Smooth muscle cell (in vitro differentiated cells): ENCODE data around the gene PHF21A. TPM values are rescaled to one million over a fixed set of nuclear protein-coding genes. Genes with fewer than 3 reads are reported as not detected.

Experiments used
- DNase-seq: peaks from one replicate; lab custom pipeline; 2025; ENCODE audit not compliant: unreplicated experiment; lab: John Stamatoyannopoulos, UW
- H2AFZ ChIP-seq: fragments of 200-600 bp; sonication (generic); 2 replicates; pipeline ENCODE4 v1.6.0; 2016; ENCODE audit warnings: antibody characterized with exemption, low read depth, mild to moderate bottlenecking
- H3F3A ChIP-seq: fragments of 200-600 bp; sonication (generic); 2 replicates; pipeline ENCODE4 v1.6.0; 2017; ENCODE audit warnings: antibody characterized with exemption, low read depth
- H3K27ac ChIP-seq: fragments of 200-600 bp; sonication (generic); 2 replicates; pipeline ENCODE4 v1.5.1; 2016; ENCODE audit warnings: low read depth, mild to moderate bottlenecking
- H3K27me3 ChIP-seq: fragments of 200-600 bp; sonication (generic); 2 replicates; pipeline ENCODE4 v1.6.1; 2016; ENCODE audit warnings: low read depth, mild to moderate bottlenecking
- H3K36me3 ChIP-seq: fragments of 200-600 bp; sonication (generic); 2 replicates; pipeline ENCODE4 v1.5.1; 2016; ENCODE audit warnings: low read depth
- H3K4me1 ChIP-seq: fragments of 200-600 bp; sonication (generic); 2 replicates; pipeline ENCODE4 v1.5.1; 2016; ENCODE audit warnings: low read depth
- H3K4me2 ChIP-seq: fragments of 200-600 bp; sonication (generic); 2 replicates; pipeline ENCODE4 v1.6.0; 2016; ENCODE audit warnings: mild to moderate bottlenecking
- H3K4me3 ChIP-seq: fragments of 200-600 bp; sonication (generic); 2 replicates; pipeline ENCODE4 v1.5.1; 2016; ENCODE audit warnings: mild to moderate bottlenecking
- H3K79me2 ChIP-seq: fragments of 200-600 bp; sonication (generic); 2 replicates; pipeline ENCODE4 v1.6.0; 2016; ENCODE audit warnings: low read depth, mild to moderate bottlenecking
- H3K9ac ChIP-seq: fragments of 200-600 bp; sonication (generic); 2 replicates; pipeline ENCODE4 v1.6.0; 2016; ENCODE audit warnings: low read depth
- H3K9me3 ChIP-seq: fragments of 200-600 bp; sonication (generic); replicated peaks from 2 replicates; pipeline ENCODE4 v1.5.1; 2016; ENCODE audit warnings: low read depth
- H4K20me1 ChIP-seq: fragments of 200-600 bp; sonication (generic); 2 replicates; pipeline ENCODE4 v1.6.0; 2016; ENCODE audit warnings: low read depth
- whole genome bisulfite sequencing: methylation state at CpG from one replicate; pipeline ENCODE4 v1.1.7; 2016; ENCODE audit warnings: low lambda C conversion rate; 5-methylcytosine and 5-hydroxymethylcytosine counted together
- polyA plus RNA-seq: library from polyadenylated mRNA; unstranded; fragments of >200 nt; fragmentation: Nextera tagmentation; extraction: Ambion mirVana; gene quantifications from 2 replicates; pipeline ENCODE4 v1.2.1, GENCODE V29; 2016
- total RNA-seq: library from RNA; depleted of rRNA; stranded (reverse); fragments of >200 nt; gene quantifications from 2 replicates; pipeline ENCODE4 v1.2.3, GENCODE V29; 2014
- TF ChIP-seq, protein P1 (sequence below): fragments of 200-600 bp; sonication (generic); IDR thresholded peaks from 2 replicates; pipeline ENCODE4 v1.5.1; 2017; ENCODE audit warnings: borderline replicate concordance, mild to moderate bottlenecking, antibody characterized with exemption; ENCODE audit not compliant: insufficient read depth, poor library complexity, severe bottlenecking

Gene PHF21A
- total and polyA plus RNA-seq, 2 experiments from 2014 or later: 26.1 to 28.7 TPM

DNA sequence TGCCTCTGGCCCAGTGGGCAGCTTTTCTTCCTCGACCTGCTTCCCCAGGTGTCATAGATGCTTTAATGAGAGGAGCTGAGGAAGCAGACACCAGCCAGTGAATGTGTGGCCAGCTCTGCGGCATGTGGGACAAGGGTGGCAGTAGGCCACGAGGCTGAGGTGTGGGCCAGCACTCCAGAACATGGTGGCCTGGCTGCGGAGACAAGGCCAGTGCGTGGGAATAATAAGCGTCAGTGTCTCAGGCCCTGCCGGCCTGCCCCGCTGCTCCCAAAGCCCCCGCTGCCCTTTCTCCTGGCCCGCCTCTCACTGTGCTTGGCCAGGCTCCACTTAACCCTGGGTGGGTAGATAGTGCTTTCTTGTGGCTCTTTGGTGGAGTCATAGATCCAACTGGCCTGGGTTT, 233.7 kb downstream of the PHF21A start:
- peaks cover 12% of the 10 kb centered on the region for H3K27me3 ChIP-seq
- no peak overlapping the region for H3K9ac ChIP-seq
- no peaks in the 10 kb centered on the region for H3K9me3 ChIP-seq
- no peaks in the 10 kb centered on the region for H3F3A ChIP-seq
- H2AFZ ChIP-seq: no peak overlapping the region
- no peak overlapping the region for H3K27ac ChIP-seq
- DNase-seq: no peak
- no peak overlapping the region for H3K4me3 ChIP-seq
- H4K20me1 ChIP-seq: peaks cover 25% of the 10 kb centered on the region
- no peaks in the 10 kb centered on the region for H3K36me3 ChIP-seq
- 91% methylated on average over 8 of the region's 10 CpGs for WGBS
- no peaks in the 10 kb centered on the region for H3K4me1 ChIP-seq
- H3K4me2 ChIP-seq: no peak overlapping the region
- TF ChIP-seq, protein P1, sequence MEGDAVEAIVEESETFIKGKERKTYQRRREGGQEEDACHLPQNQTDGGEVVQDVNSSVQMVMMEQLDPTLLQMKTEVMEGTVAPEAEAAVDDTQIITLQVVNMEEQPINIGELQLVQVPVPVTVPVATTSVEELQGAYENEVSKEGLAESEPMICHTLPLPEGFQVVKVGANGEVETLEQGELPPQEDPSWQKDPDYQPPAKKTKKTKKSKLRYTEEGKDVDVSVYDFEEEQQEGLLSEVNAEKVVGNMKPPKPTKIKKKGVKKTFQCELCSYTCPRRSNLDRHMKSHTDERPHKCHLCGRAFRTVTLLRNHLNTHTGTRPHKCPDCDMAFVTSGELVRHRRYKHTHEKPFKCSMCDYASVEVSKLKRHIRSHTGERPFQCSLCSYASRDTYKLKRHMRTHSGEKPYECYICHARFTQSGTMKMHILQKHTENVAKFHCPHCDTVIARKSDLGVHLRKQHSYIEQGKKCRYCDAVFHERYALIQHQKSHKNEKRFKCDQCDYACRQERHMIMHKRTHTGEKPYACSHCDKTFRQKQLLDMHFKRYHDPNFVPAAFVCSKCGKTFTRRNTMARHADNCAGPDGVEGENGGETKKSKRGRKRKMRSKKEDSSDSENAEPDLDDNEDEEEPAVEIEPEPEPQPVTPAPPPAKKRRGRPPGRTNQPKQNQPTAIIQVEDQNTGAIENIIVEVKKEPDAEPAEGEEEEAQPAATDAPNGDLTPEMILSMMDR: no peak
- H3K79me2 ChIP-seq: no peaks in the 10 kb centered on the region

DNA sequence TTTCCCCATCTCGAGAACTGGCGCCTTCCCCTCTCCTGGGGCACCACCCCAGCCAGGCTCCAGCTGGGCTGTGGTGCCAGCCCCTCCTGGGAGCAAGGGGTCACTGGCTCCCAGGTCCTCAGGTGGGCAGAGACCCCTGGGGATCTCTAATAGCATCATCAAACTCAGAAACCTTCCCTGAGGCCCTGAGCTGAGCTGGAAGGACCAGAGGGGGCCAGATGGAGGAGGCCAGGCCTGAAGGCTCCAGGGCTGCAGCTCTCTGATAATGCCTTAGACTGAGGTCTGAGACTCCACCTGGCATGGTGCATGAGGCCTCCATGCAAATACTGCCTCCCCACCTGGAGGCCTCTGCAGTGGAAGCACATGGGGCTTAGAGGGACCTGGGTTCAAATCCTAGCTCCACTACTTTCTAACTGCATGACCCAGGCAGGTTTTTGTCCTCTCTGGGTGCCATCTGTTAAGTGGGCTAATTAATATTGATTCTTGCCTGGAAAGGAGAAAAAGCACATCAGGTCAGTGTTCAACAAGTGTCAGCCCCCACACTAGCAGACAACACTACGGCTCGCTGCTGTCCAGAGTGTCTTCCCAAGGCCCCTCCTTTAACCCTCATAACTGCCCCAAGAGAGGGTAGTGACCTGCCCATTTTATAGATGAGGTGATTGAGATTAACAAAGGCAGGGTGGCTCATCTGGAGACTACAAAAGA, 234.3 kb downstream of the PHF21A start:
- Histone ChIP-seq H3K27me3 (peaks cover 12% of the 10 kb centered on the region), H3K9me3 (no peaks in the 10 kb centered on the region), H3K27ac (no peak overlapping the region), H3K9ac (no peak overlapping the region), H3K4me2 (no peak overlapping the region), H3K36me3 (no peaks in the 10 kb centered on the region), H3K4me1 (no peaks in the 10 kb centered on the region), H3F3A (no peaks in the 10 kb centered on the region), H3K79me2 (no peaks in the 10 kb centered on the region), H4K20me1 (peaks cover 31% of the 10 kb centered on the region), H2AFZ (no peak overlapping the region), H3K4me3 (no peak overlapping the region)
- no peak for DNase-seq
- 97% methylated on average over 4 of the region's 4 CpGs for WGBS
- TF ChIP-seq, protein P1: no peak

DNA sequence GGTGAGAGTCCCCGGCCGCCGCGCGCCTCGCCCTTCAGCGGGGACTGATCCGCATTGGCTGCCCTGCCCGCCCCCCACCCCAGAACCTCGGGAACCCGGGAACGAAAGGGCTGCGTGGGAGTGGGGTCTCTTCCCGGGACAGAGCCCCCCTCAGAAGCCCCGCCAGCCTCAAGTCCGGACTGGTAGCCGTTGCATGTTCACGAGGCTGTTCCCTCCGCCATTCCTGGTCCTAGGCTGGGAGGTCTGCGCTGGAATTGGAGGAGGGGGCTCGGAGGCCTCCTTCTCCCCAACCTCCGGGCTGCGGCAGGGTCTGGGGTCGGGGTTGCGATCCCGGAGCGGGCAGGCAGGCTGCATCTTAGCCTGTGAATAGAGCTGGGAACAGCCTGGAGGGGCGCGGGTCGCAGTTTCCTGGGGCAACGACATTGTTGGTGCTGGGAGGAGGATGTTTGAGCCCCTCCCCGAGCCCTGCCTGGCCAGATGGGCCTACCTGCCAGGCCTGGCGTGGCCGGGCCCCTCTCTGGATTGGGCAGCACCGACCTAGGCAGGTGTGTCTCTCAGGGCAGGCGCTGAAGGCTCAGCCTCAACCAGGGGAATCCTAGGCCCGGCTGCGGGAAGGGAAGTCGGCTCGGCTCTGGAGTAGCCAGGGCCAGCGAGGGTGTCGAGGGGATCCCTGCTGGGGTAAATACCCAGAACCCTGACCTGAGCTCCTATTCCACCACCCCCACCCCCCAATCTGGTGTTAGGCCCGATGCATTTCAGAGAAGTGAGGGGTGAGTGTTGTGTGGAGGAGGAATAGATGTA, 235.1 kb downstream of the PHF21A start:
- no peaks in the 10 kb centered on the region for H3K79me2 ChIP-seq
- H3F3A ChIP-seq: no peaks in the 10 kb centered on the region
- peaks cover 38% of the 10 kb centered on the region for H4K20me1 ChIP-seq
- peak overlapping the region; percentile 50 for H3K4me3 ChIP-seq
- no peak overlapping the region for H3K9ac ChIP-seq
- H2AFZ ChIP-seq: no peak overlapping the region
- TF ChIP-seq, protein P1: no peak
- H3K27ac ChIP-seq: no peak overlapping the region
- no peak for DNase-seq
- WGBS: 17% methylated on average over 40 of the region's 43 CpGs
- H3K4me2 ChIP-seq: peak overlapping the region; percentile 90
- H3K36me3 ChIP-seq: no peaks in the 10 kb centered on the region
- peaks cover 12% of the 10 kb centered on the region for H3K27me3 ChIP-seq
- H3K4me1 ChIP-seq: no peaks in the 10 kb centered on the region
- no peaks in the 10 kb centered on the region for H3K9me3 ChIP-seq
